HepG2 (cell line): Measurements from ENCODE around the gene DHX34. TPM values are rescaled to one million over a fixed set of nuclear protein-coding genes. Genes with fewer than 3 reads are reported as not detected.

Experiments
- ARNT2 ChIP-seq: sonication (generic); formaldehyde crosslinking; IDR thresholded peaks from 2 replicates; pipeline ENCODE4 v1.8.0; 2022; ENCODE audit warnings: mild to moderate bottlenecking, low read depth, missing genetic modification reagents, moderate library complexity
- BHLHE40 ChIP-seq: IDR thresholded peaks from 2 replicates; pipeline ENCODE4 v1.6.1; 2011; ENCODE audit warnings: low read length, improper control_type of control experiment
- BORCS8-MEF2B ChIP-seq: sonication (generic); formaldehyde crosslinking; IDR thresholded peaks from 2 replicates; pipeline ENCODE4 v1.8.0; 2022; ENCODE audit warnings: mild to moderate bottlenecking, missing genetic modification reagents
- CBX5 ChIP-seq: sonication (generic); formaldehyde crosslinking; IDR thresholded peaks from 2 replicates; pipeline ENCODE4 v1.4.0; 2020; ENCODE audit warnings: missing genetic modification reagents, borderline replicate concordance
- CCDC6 ChIP-seq: sonication (generic); formaldehyde crosslinking; IDR thresholded peaks from 2 replicates; pipeline ENCODE4 v1.8.1; 2022; ENCODE audit warnings: mild to moderate bottlenecking, missing genetic modification reagents, moderate library complexity
- HNF4A ChIP-seq: sonication (generic); formaldehyde crosslinking; IDR thresholded peaks from 2 replicates; pipeline ENCODE4 v1.4.0; 2020; ENCODE audit warnings: missing genetic modification reagents
- HNRNPL ChIP-seq: fragments of 200-400 bp; formaldehyde crosslinking; IDR thresholded peaks from 2 replicates; pipeline ENCODE4 v1.6.1; 2017; ENCODE audit warnings: mild to moderate bottlenecking, low read depth, low read length
- HOXA3 ChIP-seq: sonication (generic); formaldehyde crosslinking; IDR thresholded peaks from 2 replicates; pipeline ENCODE4 v1.5.0; 2020; ENCODE audit warnings: missing genetic modification reagents
- KLF9 ChIP-seq: IDR thresholded peaks from 2 replicates; pipeline ENCODE4 v1.6.1; 2016; ENCODE audit warnings: low read depth
- KMT2A ChIP-seq: sonication (generic); formaldehyde crosslinking; IDR thresholded peaks from 2 replicates; pipeline ENCODE4 v1.4.0; 2020; ENCODE audit warnings: missing genetic modification reagents
- MEF2D ChIP-seq: sonication (generic); formaldehyde crosslinking; IDR thresholded peaks from 2 replicates; pipeline ENCODE4 v1.5.1; 2020; ENCODE audit warnings: mild to moderate bottlenecking, missing genetic modification reagents
- MXI1 ChIP-seq: IDR thresholded peaks from 3 replicates; pipeline ENCODE4 v1.6.1; 2012; ENCODE audit warnings: low read depth, low read length, inconsistent platforms, borderline replicate concordance
- MYNN ChIP-seq: sonication (generic); formaldehyde crosslinking; IDR thresholded peaks from 2 replicates; pipeline ENCODE4 v1.4.0; 2020; ENCODE audit warnings: mild to moderate bottlenecking, low read depth, missing genetic modification reagents
- NR2C2 ChIP-seq: sonication (generic); formaldehyde crosslinking; IDR thresholded peaks from 2 replicates; pipeline ENCODE4 v1.4.0; 2020; ENCODE audit warnings: missing genetic modification reagents, mild to moderate bottlenecking, moderate library complexity, borderline replicate concordance
- NR2F6 ChIP-seq, 2 experiments: IDR thresholded peaks; 2 replicates each; pipeline ENCODE4 v1.6.1; 2016; ENCODE audit warnings: antibody characterized with exemption in 1 of 2, mild to moderate bottlenecking in 1 of 2
- PCBP2 ChIP-seq: fragments of 200-400 bp; formaldehyde crosslinking; optimal IDR thresholded peaks from 2 replicates; pipeline ENCODE3; 2018; ENCODE audit warnings: low read length, low read depth; ENCODE audit not compliant: poor library complexity, severe bottlenecking
- PITX1 ChIP-seq: sonication (generic); formaldehyde crosslinking; IDR thresholded peaks from 2 replicates; pipeline ENCODE4 v1.5.1; 2020; ENCODE audit warnings: mild to moderate bottlenecking, missing genetic modification reagents
- RAD21 ChIP-seq: fragments of 450-650 bp; formaldehyde crosslinking; IDR thresholded peaks from 2 replicates; pipeline ENCODE4 v1.5.0; 2020; ENCODE audit warnings: mild to moderate bottlenecking
- TARDBP ChIP-seq: sonication (generic); formaldehyde crosslinking; IDR thresholded peaks from 2 replicates; pipeline ENCODE4 v1.8.0; 2022; ENCODE audit warnings: mild to moderate bottlenecking, missing genetic modification reagents
- ZNF124 ChIP-seq: sonication (generic); formaldehyde crosslinking; IDR thresholded peaks from 2 replicates; pipeline ENCODE4 v1.4.0; 2020; ENCODE audit warnings: missing genetic modification reagents
- ZNF709 ChIP-seq: sonication (generic); formaldehyde crosslinking; IDR thresholded peaks from 2 replicates; pipeline ENCODE4 v1.5.0; 2020; ENCODE audit warnings: mild to moderate bottlenecking, missing genetic modification reagents
- ZNF781 ChIP-seq: sonication (generic); formaldehyde crosslinking; IDR thresholded peaks from 2 replicates; pipeline ENCODE4 v1.5.1; 2020; ENCODE audit warnings: borderline replicate concordance, mild to moderate bottlenecking, missing genetic modification reagents; ENCODE audit errors: not compliant biosample characterization
- ZNF816 ChIP-seq: sonication (generic); formaldehyde crosslinking; IDR thresholded peaks from 2 replicates; pipeline ENCODE4 v1.8.0; 2022; ENCODE audit warnings: missing genetic modification reagents, mild to moderate bottlenecking, borderline replicate concordance
- polyA plus RNA-seq, 8 experiments: library from polyadenylated mRNA; depleted of rRNA in 3 of 8; stranded (reverse) in 7 of 8; unstranded in 1 of 8; fragments of >200 nt; fragmentation: Illumina TruSeq in 4 of 8; extraction: Trizol in 4 of 8; gene quantifications; 2 replicates each; pipeline versions ENCODE4 v1.2.1 to v1.2.3, GENCODE V29; 2011 to 2016; ENCODE audit warnings: low read depth in 4 of 8, missing spikeins in 1 of 8, mixed read lengths in 1 of 8; ENCODE audit not compliant: insufficient read depth in 1 of 8
- total RNA-seq, 5 experiments: library from RNA; depleted of rRNA; stranded (reverse); fragments of >200 nt; fragmentation: Illumina TruSeq; extraction: Trizol; gene quantifications; 2 replicates each; pipeline ENCODE4 v1.2.3, GENCODE V29; 2016; ENCODE audit warnings: low read depth in 1 of 5
- TF ChIP-seq, protein P1 (sequence below): IDR thresholded peaks from 2 replicates; pipeline ENCODE4 v1.6.1; 2016; ENCODE audit warnings: missing genetic modification reagents, missing compliant biosample characterization
- TF ChIP-seq, protein P2 (sequence below): sonication (generic); formaldehyde crosslinking; IDR thresholded peaks from 2 replicates; pipeline ENCODE4 v1.4.0; 2020; ENCODE audit warnings: missing genetic modification reagents
- TF ChIP-seq, protein P3 (sequence below): sonication (generic); formaldehyde crosslinking; IDR thresholded peaks from 2 replicates; pipeline ENCODE4 v1.5.1; 2020; ENCODE audit warnings: mild to moderate bottlenecking, moderate library complexity, missing genetic modification reagents
- TF ChIP-seq, protein P4 (sequence below): sonication (generic); formaldehyde crosslinking; IDR thresholded peaks from 2 replicates; pipeline ENCODE4 v1.9.0; 2022; ENCODE audit warnings: missing genetic modification reagents, mild to moderate bottlenecking, borderline replicate concordance

The DHX34 gene
- total and polyA plus RNA-seq, 2 of the 13 experiments (the other 11 are each of a cell fraction or from before 2014, with no cell fraction given): 9.2 to 12.0 TPM

DNA sequence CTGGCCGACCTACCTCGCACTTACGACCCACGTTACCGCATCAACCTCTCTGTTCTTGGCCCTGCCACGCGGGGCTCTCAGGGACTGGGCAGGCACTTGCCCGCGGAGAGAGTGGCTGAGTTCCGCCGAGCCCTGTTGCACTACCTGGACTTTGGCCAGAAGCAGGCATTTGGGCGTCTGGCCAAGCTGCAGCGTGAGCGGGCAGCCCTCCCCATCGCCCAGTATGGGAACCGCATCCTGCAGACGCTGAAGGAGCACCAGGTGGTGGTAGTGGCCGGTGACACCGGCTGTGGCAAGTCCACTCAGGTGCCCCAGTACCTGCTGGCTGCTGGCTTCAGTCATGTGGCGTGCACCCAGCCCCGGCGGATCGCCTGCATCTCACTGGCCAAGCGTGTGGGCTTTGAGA, 4.2 kb downstream of the DHX34 start (continued):
- TF ChIP-seq TARDBP (0 out of 2 replicates have a peak, but pooled peaks have one; percentile 50), HOXA3 (peak; percentile 80), MEF2D (CRISPR knock-in tag) (0 out of 2 replicates have a peak, but pooled peaks have one; percentile 61), ARNT2 (CRISPR knock-in tag) (no peak), KMT2A (peak; percentile 76; the same call in 1 of the 2 replicates), CCDC6 (CRISPR knock-in tag) (peak; percentile 37; the same call in 1 of the 2 replicates), NR2F6 (IDR thresholded peaks at IDR 0.05) (no peak), NR2F6 (CRISPR knock-in tag; IDR thresholded peaks at IDR 0.05) (peak; percentile 36; the same call in 1 of the 2 replicates), PCBP2 (no peak), ZNF124 (CRISPR knock-in tag) (no peak), MXI1 (peak; percentile 67; the same call in 1 of the 3 replicates), ZNF709 (CRISPR knock-in tag) (no peak), MYNN (CRISPR knock-in tag) (no peak), ZNF781 (CRISPR knock-in tag) (no peak), PITX1 (CRISPR knock-in tag) (0 out of 2 replicates have a peak, but pooled peaks have one; percentile 36), BORCS8-MEF2B (0 out of 2 replicates have a peak, but pooled peaks have one; percentile 51), RAD21 (CRISPR knock-in tag) (peak; percentile 46), ZNF816 (CRISPR knock-in tag) (peak; percentile 44; the same call in 1 of the 2 replicates), BHLHE40 (peak; percentile 75), NR2C2 (no peak), HNF4A (CRISPR knock-in tag) (peak; percentile 98), HNRNPL (peak; percentile 87; the same call in 1 of the 2 replicates), CBX5 (CRISPR knock-in tag) (peak; percentile 65; the same call in 1 of the 2 replicates), KLF9 (CRISPR knock-in tag) (no peak)
- TF ChIP-seq, protein P1, sequence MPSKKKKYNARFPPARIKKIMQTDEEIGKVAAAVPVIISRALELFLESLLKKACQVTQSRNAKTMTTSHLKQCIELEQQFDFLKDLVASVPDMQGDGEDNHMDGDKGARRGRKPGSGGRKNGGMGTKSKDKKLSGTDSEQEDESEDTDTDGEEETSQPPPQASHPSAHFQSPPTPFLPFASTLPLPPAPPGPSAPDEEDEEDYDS (CRISPR knock-in tag): peak; percentile 36
- TF ChIP-seq, protein P2, sequence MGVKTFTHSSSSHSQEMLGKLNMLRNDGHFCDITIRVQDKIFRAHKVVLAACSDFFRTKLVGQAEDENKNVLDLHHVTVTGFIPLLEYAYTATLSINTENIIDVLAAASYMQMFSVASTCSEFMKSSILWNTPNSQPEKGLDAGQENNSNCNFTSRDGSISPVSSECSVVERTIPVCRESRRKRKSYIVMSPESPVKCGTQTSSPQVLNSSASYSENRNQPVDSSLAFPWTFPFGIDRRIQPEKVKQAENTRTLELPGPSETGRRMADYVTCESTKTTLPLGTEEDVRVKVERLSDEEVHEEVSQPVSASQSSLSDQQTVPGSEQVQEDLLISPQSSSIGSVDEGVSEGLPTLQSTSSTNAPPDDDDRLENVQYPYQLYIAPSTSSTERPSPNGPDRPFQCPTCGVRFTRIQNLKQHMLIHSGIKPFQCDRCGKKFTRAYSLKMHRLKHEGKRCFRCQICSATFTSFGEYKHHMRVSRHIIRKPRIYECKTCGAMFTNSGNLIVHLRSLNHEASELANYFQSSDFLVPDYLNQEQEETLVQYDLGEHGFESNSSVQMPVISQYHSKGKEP: no peak
- TF ChIP-seq, protein P3, sequence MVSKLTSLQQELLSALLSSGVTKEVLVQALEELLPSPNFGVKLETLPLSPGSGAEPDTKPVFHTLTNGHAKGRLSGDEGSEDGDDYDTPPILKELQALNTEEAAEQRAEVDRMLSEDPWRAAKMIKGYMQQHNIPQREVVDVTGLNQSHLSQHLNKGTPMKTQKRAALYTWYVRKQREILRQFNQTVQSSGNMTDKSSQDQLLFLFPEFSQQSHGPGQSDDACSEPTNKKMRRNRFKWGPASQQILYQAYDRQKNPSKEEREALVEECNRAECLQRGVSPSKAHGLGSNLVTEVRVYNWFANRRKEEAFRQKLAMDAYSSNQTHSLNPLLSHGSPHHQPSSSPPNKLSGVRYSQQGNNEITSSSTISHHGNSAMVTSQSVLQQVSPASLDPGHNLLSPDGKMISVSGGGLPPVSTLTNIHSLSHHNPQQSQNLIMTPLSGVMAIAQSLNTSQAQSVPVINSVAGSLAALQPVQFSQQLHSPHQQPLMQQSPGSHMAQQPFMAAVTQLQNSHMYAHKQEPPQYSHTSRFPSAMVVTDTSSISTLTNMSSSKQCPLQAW (CRISPR knock-in tag): peak; percentile 64
- TF ChIP-seq, protein P4, sequence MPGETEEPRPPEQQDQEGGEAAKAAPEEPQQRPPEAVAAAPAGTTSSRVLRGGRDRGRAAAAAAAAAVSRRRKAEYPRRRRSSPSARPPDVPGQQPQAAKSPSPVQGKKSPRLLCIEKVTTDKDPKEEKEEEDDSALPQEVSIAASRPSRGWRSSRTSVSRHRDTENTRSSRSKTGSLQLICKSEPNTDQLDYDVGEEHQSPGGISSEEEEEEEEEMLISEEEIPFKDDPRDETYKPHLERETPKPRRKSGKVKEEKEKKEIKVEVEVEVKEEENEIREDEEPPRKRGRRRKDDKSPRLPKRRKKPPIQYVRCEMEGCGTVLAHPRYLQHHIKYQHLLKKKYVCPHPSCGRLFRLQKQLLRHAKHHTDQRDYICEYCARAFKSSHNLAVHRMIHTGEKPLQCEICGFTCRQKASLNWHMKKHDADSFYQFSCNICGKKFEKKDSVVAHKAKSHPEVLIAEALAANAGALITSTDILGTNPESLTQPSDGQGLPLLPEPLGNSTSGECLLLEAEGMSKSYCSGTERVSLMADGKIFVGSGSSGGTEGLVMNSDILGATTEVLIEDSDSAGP: peak; percentile 75
